ENCODE measurements around the gene TOE1.

TOE1 gene

DNA sequence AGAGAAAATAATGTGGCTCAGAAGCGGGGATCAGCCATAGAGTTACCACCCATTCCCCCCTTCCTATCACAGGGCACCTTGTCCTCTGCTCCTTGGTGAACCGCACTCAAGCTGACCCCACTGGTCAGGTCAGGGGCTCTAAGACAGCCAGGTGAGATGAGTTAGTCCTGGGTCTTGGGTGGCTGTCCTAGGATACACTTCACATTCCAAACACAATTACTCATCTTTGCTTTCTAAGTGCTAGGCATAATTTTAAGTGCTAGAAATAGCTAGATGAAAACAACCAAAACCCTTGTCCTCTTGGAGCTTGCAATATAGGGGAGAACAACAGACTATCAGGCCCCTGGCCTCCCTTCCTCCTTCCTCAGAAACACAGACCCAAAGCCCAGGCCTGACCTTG is 8.1 kb downstream of the TOE1 start:
- Histone ChIP-seq H3K27me3 (ENCODE audit: insufficient read depth, low read depth, severe bottlenecking) (no peaks in the 10 kb centered on the region), H3K4me3 (ENCODE audit: low read depth, low read length) (no peak overlapping the region), H3K9me3 (ENCODE audit: severe bottlenecking) (no peaks in the 10 kb centered on the region), H3K27ac (no peak overlapping the region), H3K36me3 (peaks cover 24% of the 10 kb centered on the region)
- TF ChIP-seq, protein P1, sequence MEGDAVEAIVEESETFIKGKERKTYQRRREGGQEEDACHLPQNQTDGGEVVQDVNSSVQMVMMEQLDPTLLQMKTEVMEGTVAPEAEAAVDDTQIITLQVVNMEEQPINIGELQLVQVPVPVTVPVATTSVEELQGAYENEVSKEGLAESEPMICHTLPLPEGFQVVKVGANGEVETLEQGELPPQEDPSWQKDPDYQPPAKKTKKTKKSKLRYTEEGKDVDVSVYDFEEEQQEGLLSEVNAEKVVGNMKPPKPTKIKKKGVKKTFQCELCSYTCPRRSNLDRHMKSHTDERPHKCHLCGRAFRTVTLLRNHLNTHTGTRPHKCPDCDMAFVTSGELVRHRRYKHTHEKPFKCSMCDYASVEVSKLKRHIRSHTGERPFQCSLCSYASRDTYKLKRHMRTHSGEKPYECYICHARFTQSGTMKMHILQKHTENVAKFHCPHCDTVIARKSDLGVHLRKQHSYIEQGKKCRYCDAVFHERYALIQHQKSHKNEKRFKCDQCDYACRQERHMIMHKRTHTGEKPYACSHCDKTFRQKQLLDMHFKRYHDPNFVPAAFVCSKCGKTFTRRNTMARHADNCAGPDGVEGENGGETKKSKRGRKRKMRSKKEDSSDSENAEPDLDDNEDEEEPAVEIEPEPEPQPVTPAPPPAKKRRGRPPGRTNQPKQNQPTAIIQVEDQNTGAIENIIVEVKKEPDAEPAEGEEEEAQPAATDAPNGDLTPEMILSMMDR (IDR thresholded peaks at IDR 0.05; ENCODE audit: low read depth, low read length), result no peak
- DNase-seq, result no peak

DNA sequence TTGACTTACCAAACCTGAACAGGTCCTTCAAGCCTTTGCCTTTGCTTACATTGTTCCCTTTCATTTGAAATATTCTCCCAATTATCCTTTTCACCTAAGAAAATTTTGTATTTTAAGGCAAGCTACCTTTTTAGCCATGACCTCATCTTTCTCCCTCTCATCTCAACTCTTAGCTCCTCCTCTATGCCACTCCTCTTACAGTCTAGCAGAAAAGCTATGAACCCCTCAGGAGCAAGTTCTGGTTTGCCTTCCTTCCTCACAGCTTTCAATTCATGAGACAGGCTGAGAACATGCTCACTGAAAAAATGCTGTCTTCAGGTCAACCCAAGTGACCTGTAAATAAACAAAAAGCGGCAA is 8.6 kb downstream of the TOE1 start:
- no peak for DNase-seq
- TF ChIP-seq, protein P1 (IDR thresholded peaks at IDR 0.05; ENCODE audit: low read depth, low read length), result no peak
- Histone ChIP-seq H3K36me3 (peaks cover 18% of the 10 kb centered on the region), H3K4me3 (ENCODE audit: low read depth, low read length) (no peak overlapping the region), H3K27ac (no peak overlapping the region), H3K27me3 (ENCODE audit: insufficient read depth, low read depth, severe bottlenecking) (no peaks in the 10 kb centered on the region), H3K9me3 (ENCODE audit: severe bottlenecking) (no peaks in the 10 kb centered on the region)

DNA sequence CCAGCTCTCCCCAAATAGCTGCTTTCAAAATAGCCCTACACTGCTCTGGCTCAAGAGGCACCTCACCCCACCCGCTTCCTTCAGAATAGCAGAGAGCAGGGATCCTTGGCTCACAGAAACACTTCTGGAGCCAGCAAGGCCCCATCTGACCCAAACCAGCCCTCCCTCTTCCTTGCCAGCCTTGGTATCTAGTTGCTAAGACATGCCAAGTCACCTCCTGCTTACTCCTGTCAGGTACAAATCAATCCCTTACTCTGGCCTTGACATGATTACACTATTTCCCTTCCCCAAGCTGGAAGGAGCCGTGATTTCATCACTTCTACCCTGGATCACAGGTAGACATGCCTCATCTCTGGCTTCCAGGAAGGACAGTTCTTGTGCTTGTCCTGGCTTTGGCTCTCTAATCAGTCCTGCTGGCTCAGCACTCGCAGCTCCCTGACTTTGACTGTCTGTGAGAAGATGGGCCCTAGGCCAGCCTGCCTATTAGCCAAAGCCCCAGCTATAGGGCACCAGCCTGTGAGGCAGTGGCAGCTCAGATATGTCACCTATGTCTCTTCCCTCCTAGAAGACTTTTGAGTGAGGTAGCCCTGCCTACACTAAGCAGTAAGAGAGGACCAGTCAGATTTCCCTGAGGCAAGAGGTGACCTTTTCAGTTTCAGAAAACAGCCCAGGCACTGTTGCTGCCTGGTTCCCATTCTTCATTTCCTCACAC is 9.2 kb downstream of the TOE1 start:
- Histone ChIP-seq H3K4me3 (ENCODE audit: low read depth, low read length) (no peak overlapping the region), H3K27me3 (ENCODE audit: insufficient read depth, low read depth, severe bottlenecking) (no peaks in the 10 kb centered on the region), H3K27ac (no peak overlapping the region), H3K9me3 (ENCODE audit: severe bottlenecking) (no peaks in the 10 kb centered on the region), H3K36me3 (peaks cover 13% of the 10 kb centered on the region)
- TF ChIP-seq, protein P1 (IDR thresholded peaks at IDR 0.05; ENCODE audit: low read depth, low read length), result no peak
- DNase-seq, result no peak

DNA sequence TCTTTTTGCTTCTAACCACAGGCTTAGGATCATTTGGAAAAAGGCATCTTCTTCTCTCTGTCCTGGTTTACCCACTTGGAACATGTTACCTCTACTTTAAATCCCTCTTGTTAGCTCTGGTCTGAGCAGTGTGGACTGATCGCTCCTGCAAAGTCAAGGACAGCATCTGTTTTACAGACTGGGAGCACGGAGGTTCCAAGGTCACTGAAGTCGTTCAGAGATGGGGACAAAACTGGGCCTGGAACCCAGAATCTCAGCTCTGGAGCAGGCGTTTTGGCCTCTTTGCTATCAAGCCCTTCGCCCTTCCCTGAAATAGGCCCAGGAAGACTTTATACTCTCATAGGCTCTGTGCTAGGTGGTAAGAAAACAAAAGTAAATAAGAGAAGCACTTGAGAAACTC is 11.5 kb downstream of the TOE1 start:
- Histone ChIP-seq H3K36me3 (no peaks in the 10 kb centered on the region), H3K4me3 (ENCODE audit: low read depth, low read length) (no peak overlapping the region), H3K9me3 (ENCODE audit: severe bottlenecking) (no peaks in the 10 kb centered on the region), H3K27ac (no peak overlapping the region), H3K27me3 (ENCODE audit: insufficient read depth, low read depth, severe bottlenecking) (no peaks in the 10 kb centered on the region)
- DNase-seq, result no peak
- TF ChIP-seq, protein P1 (IDR thresholded peaks at IDR 0.05; ENCODE audit: low read depth, low read length), result no peak

DNA sequence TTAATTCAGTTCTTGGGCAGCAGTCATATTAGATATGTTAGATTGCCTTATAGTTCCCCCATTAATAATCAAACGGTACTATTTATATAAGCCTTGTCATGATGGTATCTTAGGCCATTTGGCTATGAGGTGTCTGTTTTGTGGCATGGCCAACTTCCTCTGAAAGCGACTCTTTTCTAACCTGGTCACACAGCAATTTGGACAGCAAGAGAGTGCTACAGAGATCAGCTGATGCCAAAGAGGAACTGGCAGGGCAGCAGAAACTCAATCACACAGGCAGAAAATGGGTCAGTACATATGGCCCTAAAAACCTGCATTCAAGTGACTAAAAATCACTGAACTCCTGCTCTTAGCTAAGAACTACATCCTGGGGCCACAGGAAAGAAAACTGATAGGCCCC is 13.7 kb downstream of the TOE1 start:
- TF ChIP-seq, protein P1 (IDR thresholded peaks at IDR 0.05; ENCODE audit: low read depth, low read length), result no peak
- Histone ChIP-seq H3K27ac (no peak overlapping the region), H3K9me3 (ENCODE audit: severe bottlenecking) (no peaks in the 10 kb centered on the region), H3K4me3 (ENCODE audit: low read depth, low read length) (no peak overlapping the region), H3K27me3 (ENCODE audit: insufficient read depth, low read depth, severe bottlenecking) (no peaks in the 10 kb centered on the region), H3K36me3 (no peaks in the 10 kb centered on the region)
- no peak for DNase-seq

DNA sequence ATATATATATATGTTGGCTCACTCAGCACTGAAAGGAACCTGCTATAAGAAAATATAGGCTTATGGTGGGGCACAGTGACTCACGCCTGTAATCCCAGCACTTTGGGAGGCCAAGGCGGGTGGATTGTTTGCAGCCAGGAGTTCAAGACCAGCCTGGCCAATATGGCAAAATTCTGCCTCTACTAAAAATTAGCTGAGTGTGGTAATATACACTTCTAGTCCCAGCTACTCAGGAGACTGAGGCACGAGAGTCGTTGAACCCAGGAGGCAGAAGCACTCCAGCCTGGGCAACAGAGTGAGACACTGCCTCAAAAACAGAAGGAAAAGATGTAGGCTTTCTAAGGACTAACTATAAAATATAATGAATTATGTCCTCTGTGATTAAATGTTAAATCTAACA is 14.9 kb downstream of the TOE1 start:
- DNase-seq, result no peak
- H3K4me3 ChIP-seq (ENCODE audit: low read depth, low read length), result no peak overlapping the region
- H3K9me3 ChIP-seq (ENCODE audit: severe bottlenecking), result no peaks in the 10 kb centered on the region
- no peaks in the 10 kb centered on the region for H3K27me3 ChIP-seq (ENCODE audit: insufficient read depth, low read depth, severe bottlenecking)
- TF ChIP-seq, protein P1 (IDR thresholded peaks at IDR 0.05; ENCODE audit: low read depth, low read length), result no peak
- no peak overlapping the region for H3K27ac ChIP-seq
- H3K36me3 ChIP-seq, result no peaks in the 10 kb centered on the region

Measured in WERI-Rb-1 (cell line).